Natural killer cell (primary cell): ENCODE results near the gene VMP1. TPM values are rescaled to one million over a fixed set of nuclear protein-coding genes. Genes with fewer than 3 reads are reported as not detected.
A peak's percentile ranks its signal among the peaks of the same experiment; 100 is the strongest.
"Not testable (repeated sequence)": the region's sequence is repeated elsewhere in the genome, so short reads cannot be mapped to it uniquely, and the experiment has no call there.

Experiments
- ATAC-seq, 3 donors: fragments of 150-1000 bp in 2 of 3; fragments of 200-7000 bp in 1 of 3; cut with Tn5 transposase; 1 replicate in 1 of 3; 2 replicates in 2 of 3; pipeline ENCODE4 v1.10.0; 2021; ENCODE audit warnings: mild to moderate bottlenecking in 2 of 3, moderate library complexity in 2 of 3
- DNase-seq, 2 donors: peaks; one replicate each; pipeline versions ENCODE4 v3.0.0 to v3.0.0-alpha.2; 2013 to 2021; ENCODE audit warnings: mixed read lengths in 1 of 2
- H3K27ac ChIP-seq: one replicate; pipeline ENCODE4 v1.5.1; 2013; ENCODE audit warnings: mild to moderate bottlenecking, low read length
- H3K27me3 ChIP-seq: one replicate; pipeline ENCODE4 v1.6.1; 2013; ENCODE audit warnings: low read length; ENCODE audit not compliant: control insufficient read depth, insufficient read depth
- H3K36me3 ChIP-seq: one replicate; pipeline ENCODE4 v1.6.1; 2013; ENCODE audit warnings: low read length; ENCODE audit not compliant: control insufficient read depth, insufficient read depth
- H3K4me1 ChIP-seq: one replicate; pipeline ENCODE4 v1.6.1; 2013; ENCODE audit warnings: low read length; ENCODE audit not compliant: control insufficient read depth, insufficient read depth
- H3K4me3 ChIP-seq: one replicate; pipeline ENCODE4 v1.5.1; 2013; ENCODE audit warnings: low read length
- H3K9me3 ChIP-seq: one replicate; pipeline ENCODE4 v1.6.1; 2013; ENCODE audit warnings: low read length; ENCODE audit not compliant: control insufficient read depth, insufficient read depth
- H3K27ac Mint-ChIP-seq, 2 donors: one replicate each; pipeline ENCODE4 v1.8.0; 2022; ENCODE audit warnings: mild to moderate bottlenecking in 2 of 2, mixed read lengths in 2 of 2, moderate library complexity in 1 of 2
- H3K27me3 Mint-ChIP-seq, 2 donors: one replicate each; pipeline ENCODE4 v1.8.0; 2022; ENCODE audit warnings: low read depth in 2 of 2, mixed read lengths in 2 of 2
- H3K36me3 Mint-ChIP-seq: one replicate; pipeline ENCODE4 v1.8.0; 2022; ENCODE audit warnings: mixed read lengths
- H3K4me1 Mint-ChIP-seq, 2 donors: one replicate each; pipeline ENCODE4 v1.8.0; 2022; ENCODE audit warnings: mixed read lengths in 2 of 2
- H3K4me3 Mint-ChIP-seq: one replicate; pipeline ENCODE4 v1.8.0; 2022; ENCODE audit warnings: mild to moderate bottlenecking, moderate library complexity, mixed read lengths
- H3K9me3 Mint-ChIP-seq, 2 donors: one replicate each; pipeline ENCODE4 v1.8.0; 2022; ENCODE audit warnings: mixed read lengths in 2 of 2
- WGBS: methylation state at CpG from one replicate; pipeline ENCODE4 v1.1.7; 2013; ENCODE audit warnings: missing lambda C conversion rate; ENCODE audit not compliant: insufficient coverage; 5-methylcytosine and 5-hydroxymethylcytosine counted together
- intact Hi-C: fragments of 100-400 bp; cut with micrococcal nuclease; formaldehyde crosslinking; loops from one replicate; pipeline ENCODE4 v1.14.2; 2022
- total RNA-seq, 4 donors: library from RNA; stranded (reverse); fragments of 120-200 nt in 1 of 4; gene quantifications; one replicate each; pipeline versions ENCODE4 v1.2.3 to v1.2.4, GENCODE V29; 2013 to 2022
- TF ChIP-seq, protein P1 (sequence below): fragments of 200-600 bp; IDR thresholded peaks from one replicate; pipeline ENCODE4 v1.8.0; 2022; ENCODE audit warnings: antibody characterized with exemption

The VMP1 gene
- total RNA-seq, 3 donors from 2014 or later (not counting 1 experiment from before 2014, with no cell fraction given), result 136 to 175 (median 162) TPM

DNA sequence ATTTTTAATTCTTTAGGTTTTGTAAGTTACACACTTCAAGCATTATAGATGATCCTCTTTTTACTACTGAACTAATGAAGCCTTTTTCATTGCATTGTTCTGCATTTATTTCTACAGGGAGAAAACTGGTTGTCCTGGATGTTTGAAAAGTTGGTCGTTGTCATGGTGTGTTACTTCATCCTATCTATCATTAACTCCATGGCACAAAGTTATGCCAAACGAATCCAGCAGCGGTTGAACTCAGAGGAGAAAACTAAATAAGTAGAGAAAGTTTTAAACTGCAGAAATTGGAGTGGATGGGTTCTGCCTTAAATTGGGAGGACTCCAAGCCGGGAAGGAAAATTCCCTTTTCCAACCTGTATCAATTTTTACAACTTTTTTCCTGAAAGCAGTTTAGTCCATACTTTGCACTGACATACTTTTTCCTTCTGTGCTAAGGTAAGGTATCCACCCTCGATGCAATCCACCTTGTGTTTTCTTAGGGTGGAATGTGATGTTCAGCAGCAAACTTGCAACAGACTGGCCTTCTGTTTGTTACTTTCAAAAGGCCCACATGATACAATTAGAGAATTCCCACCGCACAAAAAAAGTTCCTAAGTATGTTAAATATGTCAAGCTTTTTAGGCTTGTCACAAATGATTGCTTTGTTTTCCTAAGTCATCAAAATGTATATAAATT lies 132.3 kb downstream of the VMP1 start:
- Mint-ChIP-seq H3K36me3 (peaks cover 14% of the 10 kb centered on the region), H3K4me1 (peaks cover 45 to 48% of the 10 kb centered on the region in 2 donors), H3K4me3 (peak overlapping the region; percentile 98), H3K9me3 (no peaks in the 10 kb centered on the region), H3K27me3 (no peaks in the 10 kb centered on the region), H3K27ac (peak overlapping the region; percentile 89 to 99)
- DNase-seq (peak in 1 of 2 donors; percentile 32), ATAC-seq (no peak)
- peaks cover 19% of the 10 kb centered on the region for H3K4me1 ChIP-seq
- H3K9me3 ChIP-seq, result no peaks in the 10 kb centered on the region
- TF ChIP-seq, protein P1, sequence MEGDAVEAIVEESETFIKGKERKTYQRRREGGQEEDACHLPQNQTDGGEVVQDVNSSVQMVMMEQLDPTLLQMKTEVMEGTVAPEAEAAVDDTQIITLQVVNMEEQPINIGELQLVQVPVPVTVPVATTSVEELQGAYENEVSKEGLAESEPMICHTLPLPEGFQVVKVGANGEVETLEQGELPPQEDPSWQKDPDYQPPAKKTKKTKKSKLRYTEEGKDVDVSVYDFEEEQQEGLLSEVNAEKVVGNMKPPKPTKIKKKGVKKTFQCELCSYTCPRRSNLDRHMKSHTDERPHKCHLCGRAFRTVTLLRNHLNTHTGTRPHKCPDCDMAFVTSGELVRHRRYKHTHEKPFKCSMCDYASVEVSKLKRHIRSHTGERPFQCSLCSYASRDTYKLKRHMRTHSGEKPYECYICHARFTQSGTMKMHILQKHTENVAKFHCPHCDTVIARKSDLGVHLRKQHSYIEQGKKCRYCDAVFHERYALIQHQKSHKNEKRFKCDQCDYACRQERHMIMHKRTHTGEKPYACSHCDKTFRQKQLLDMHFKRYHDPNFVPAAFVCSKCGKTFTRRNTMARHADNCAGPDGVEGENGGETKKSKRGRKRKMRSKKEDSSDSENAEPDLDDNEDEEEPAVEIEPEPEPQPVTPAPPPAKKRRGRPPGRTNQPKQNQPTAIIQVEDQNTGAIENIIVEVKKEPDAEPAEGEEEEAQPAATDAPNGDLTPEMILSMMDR, result no peak
- no peaks in the 10 kb centered on the region for H3K27me3 ChIP-seq
- WGBS, result 40% methylated on average over 1 of the region's 6 CpGs
- peak overlapping the region; percentile 87 for H3K27ac ChIP-seq
- H3K36me3 ChIP-seq, result peaks cover 9% of the 10 kb centered on the region
- peak overlapping the region; percentile 65 for H3K4me3 ChIP-seq
- intact Hi-C loops, result loop anchor here (5.0 kb wide), 1 partner anchor 87 kb away; no protein-coding TSS in a partner anchor

DNA sequence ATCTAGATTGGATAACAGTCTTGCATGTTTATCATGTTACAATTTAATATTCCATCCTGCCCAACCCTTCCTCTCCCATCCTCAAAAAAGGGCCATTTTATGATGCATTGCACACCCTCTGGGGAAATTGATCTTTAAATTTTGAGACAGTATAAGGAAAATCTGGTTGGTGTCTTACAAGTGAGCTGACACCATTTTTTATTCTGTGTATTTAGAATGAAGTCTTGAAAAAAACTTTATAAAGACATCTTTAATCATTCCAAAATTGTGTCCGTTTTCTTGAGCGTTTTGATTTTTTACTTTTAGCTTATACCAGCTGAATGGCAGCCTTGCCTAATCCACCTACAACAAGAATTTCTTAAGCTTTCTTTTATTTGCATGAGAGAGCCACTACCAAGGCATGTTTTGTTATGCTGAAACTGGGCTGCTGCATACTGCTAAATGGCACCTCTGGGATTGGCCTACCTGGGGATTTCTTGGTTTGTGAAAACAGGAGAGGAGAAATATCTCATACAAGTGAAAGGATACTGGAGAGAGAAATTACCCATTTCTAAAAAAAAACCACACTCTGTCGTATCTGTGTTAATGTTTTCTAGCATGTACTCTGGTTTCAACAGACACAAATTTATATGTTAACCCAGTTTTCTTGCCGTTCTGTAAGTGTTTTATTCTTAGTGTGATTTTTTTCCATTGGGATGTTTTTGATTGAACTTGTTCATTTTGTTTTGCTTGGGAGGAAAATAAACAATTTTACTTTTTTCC lies 133.1 kb downstream of the VMP1 start:
- Histone ChIP-seq H3K9me3 (no peaks in the 10 kb centered on the region), H3K27me3 (no peaks in the 10 kb centered on the region), H3K4me1 (peaks cover 19% of the 10 kb centered on the region), H3K36me3 (peaks cover 9% of the 10 kb centered on the region), H3K4me3 (peak overlapping the region; percentile 65), H3K27ac (peak overlapping the region; percentile 19)
- no peaks in the 10 kb centered on the region for H3K9me3 Mint-ChIP-seq
- no peak for ATAC-seq
- H3K27me3 Mint-ChIP-seq, result no peaks in the 10 kb centered on the region
- peak overlapping the region; percentile 69 for H3K4me3 Mint-ChIP-seq
- H3K36me3 Mint-ChIP-seq, result peaks cover 14% of the 10 kb centered on the region
- DNase-seq, result peak in 1 of 2 donors; percentile 58
- intact Hi-C loops, result no loop called here
- 74% methylated on average over 2 of the region's 4 CpGs for WGBS
- TF ChIP-seq, protein P1, result no peak
- peak overlapping the region; percentile 89 to 99 for H3K27ac Mint-ChIP-seq
- H3K4me1 Mint-ChIP-seq, result peaks cover 45 to 48% of the 10 kb centered on the region in 2 donors

DNA sequence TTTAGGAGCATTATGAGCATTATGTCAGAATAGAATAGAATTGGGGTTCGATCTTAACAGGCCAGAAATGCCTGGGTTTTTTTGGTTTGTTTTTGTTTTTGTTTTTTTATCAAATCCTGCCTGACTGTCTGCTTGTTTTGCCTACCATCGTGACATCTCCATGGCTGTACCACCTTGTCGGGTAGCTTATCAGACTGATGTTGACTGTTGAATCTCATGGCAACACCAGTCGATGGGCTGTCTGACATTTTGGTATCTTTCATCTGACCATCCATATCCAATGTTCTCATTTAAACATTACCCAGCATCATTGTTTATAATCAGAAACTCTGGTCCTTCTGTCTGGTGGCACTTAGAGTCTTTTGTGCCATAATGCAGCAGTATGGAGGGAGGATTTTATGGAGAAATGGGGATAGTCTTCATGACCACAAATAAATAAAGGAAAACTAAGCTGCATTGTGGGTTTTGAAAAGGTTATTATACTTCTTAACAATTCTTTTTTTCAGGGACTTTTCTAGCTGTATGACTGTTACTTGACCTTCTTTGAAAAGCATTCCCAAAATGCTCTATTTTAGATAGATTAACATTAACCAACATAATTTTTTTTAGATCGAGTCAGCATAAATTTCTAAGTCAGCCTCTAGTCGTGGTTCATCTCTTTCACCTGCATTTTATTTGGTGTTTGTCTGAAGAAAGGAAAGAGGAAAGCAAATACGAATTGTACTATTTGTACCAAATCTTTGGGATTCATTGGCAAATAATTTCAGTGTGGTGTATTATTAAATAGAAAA lies 133.8 kb downstream of the VMP1 start:
- DNase-seq, result peak in 1 of 2 donors; percentile 58
- Histone ChIP-seq H3K27ac (peak overlapping the region; percentile 1), H3K4me1 (peaks cover 25% of the 10 kb centered on the region)
- Mint-ChIP-seq H3K4me3 (peak overlapping the region; percentile 69), H3K27ac (peak overlapping the region; percentile 89 to 99), H3K4me1 (peaks cover 45 to 48% of the 10 kb centered on the region in 2 donors), H3K36me3 (peaks cover 14% of the 10 kb centered on the region)
- H3K9me3 Mint-ChIP-seq, H3K36me3 ChIP-seq, ATAC-seq, H3K27me3 ChIP-seq, H3K27me3 Mint-ChIP-seq, H3K9me3 ChIP-seq, intact Hi-C loops, H3K4me3 ChIP-seq: not testable (repeated sequence)
- WGBS, result 66% methylated on average over 7 of the region's 7 CpGs

DNA sequence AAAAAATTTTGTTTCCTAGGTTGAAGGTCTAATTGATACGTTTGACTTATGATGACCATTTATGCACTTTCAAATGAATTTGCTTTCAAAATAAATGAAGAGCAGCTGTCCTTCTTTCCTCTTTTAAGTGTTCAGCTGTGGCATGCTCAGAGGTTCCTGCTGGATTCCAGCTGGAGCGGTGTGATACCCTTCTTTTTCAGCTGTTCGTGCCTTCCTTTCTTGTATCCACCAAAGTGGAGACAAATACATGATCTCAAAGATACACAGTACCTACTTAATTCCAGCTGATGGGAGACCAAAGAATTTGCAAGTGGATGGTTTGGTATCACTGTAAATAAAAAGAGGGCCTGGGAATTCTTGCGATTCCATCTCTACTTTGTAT lies 134.4 kb downstream of the VMP1 start:
- H3K27me3 Mint-ChIP-seq, ATAC-seq, H3K36me3 ChIP-seq, DNase-seq, H3K9me3 ChIP-seq, H3K4me3 ChIP-seq, H3K9me3 Mint-ChIP-seq, intact Hi-C loops, H3K27me3 ChIP-seq: not testable (repeated sequence)
- Histone ChIP-seq H3K27ac (peak overlapping the region; percentile 39), H3K4me1 (peaks cover 29% of the 10 kb centered on the region)
- H3K4me1 Mint-ChIP-seq, result peaks cover 45 to 48% of the 10 kb centered on the region in 2 donors
- peak overlapping the region; percentile 49 for H3K4me3 Mint-ChIP-seq
- H3K36me3 Mint-ChIP-seq, result peaks cover 14% of the 10 kb centered on the region
- peak overlapping the region in 1 of 2 donors; percentile 43 for H3K27ac Mint-ChIP-seq
- WGBS, result 70% methylated on average over 2 of the region's 4 CpGs
